H1 (cell line): ENCODE measurements around the gene F2RL2. TPM values are rescaled to one million over a fixed set of nuclear protein-coding genes. Genes with fewer than 3 reads are reported as not detected.

Experiments
- CTCF ChIA-PET: fragments of 300-600 bp; sonication (Branson Sonifier 250); formaldehyde crosslinking; loops from one replicate; lab custom pipeline; 2021; ENCODE audit not compliant: partially characterized antibody; lab: Charles Lee
- POLR2A ChIA-PET: fragments of 300-600 bp; sonication (Branson Sonifier 250); formaldehyde crosslinking; loops from one replicate; lab custom pipeline; 2021; ENCODE audit warnings: inconsistent platforms; ENCODE audit not compliant: partially characterized antibody; lab: Charles Lee
- DNase-seq, 2 experiments: peaks; one replicate each; pipeline versions ENCODE4 v3.0.0 to v3.0.0-alpha.2; 2010 to 2022; ENCODE audit warnings: low spot score in 2 of 2, low read depth in 1 of 2, mixed read lengths in 1 of 2
- FAIRE-seq: peaks from 2 replicates; lab custom pipeline; 2011; peaks lifted over from hg19 to GRCh38; lab: Jason Lieb, UNC
- H2AFZ ChIP-seq: 2 replicates; pipeline ENCODE4 v1.8.1; 2012; ENCODE audit warnings: low read length, inconsistent platforms
- H2AK5ac ChIP-seq: 2 replicates; pipeline ENCODE4 v1.6.1; 2013; ENCODE audit warnings: low read depth, low read length
- H2BK120ac ChIP-seq: replicated peaks from 2 replicates; pipeline ENCODE3; 2013; ENCODE audit warnings: low read depth, low read length, inconsistent platforms
- H2BK12ac ChIP-seq: 2 replicates; pipeline ENCODE4 v1.6.1; 2013; ENCODE audit warnings: low read depth, low read length
- H2BK15ac ChIP-seq: 2 replicates; pipeline ENCODE4 v1.6.1; 2013; ENCODE audit warnings: low read length
- H2BK20ac ChIP-seq: 2 replicates; pipeline ENCODE4 v1.6.1; 2013; ENCODE audit warnings: low read length
- H2BK5ac ChIP-seq: 2 replicates; pipeline ENCODE4 v1.6.1; 2013; ENCODE audit warnings: low read depth, low read length
- H3K14ac ChIP-seq: 2 replicates; pipeline ENCODE4 v1.6.1; 2013; ENCODE audit warnings: inconsistent platforms; ENCODE audit not compliant: insufficient read length
- H3K18ac ChIP-seq: 2 replicates; pipeline ENCODE4 v1.6.1; 2013; ENCODE audit warnings: low read length; ENCODE audit errors: extremely low read depth
- H3K23ac ChIP-seq: 2 replicates; pipeline ENCODE4 v1.6.1; 2013; ENCODE audit warnings: inconsistent platforms; ENCODE audit not compliant: insufficient read length
- H3K23me2 ChIP-seq: 2 replicates; pipeline ENCODE4 v1.6.1; 2013; ENCODE audit warnings: low read depth, low read length
- H3K27ac ChIP-seq: 2 replicates; pipeline ENCODE4 v1.6.1; 2011; ENCODE audit warnings: low read depth, low read length, inconsistent platforms
- H3K27me3 ChIP-seq, 4 experiments: replicated peaks in 1 of 4; 1 replicate in 1 of 4; 2 replicates in 3 of 4; pipeline versions ENCODE4 v1.6.1 to v1.8.1; 2011 to 2013; ENCODE audit warnings: low read length in 3 of 4, mild to moderate bottlenecking in 3 of 4, inconsistent platforms in 2 of 4, mixed read lengths in 2 of 4, moderate library complexity in 1 of 4; ENCODE audit not compliant: control insufficient read depth in 3 of 4, insufficient read depth in 3 of 4; ENCODE audit errors: extremely low read depth in 1 of 4
- H3K36me3 ChIP-seq, 4 experiments: 2 replicates each; pipeline versions ENCODE4 v1.6.1 to v1.8.1; 2011 to 2013; ENCODE audit warnings: mild to moderate bottlenecking in 4 of 4, low read length in 3 of 4, moderate library complexity in 2 of 4, control low read depth in 1 of 4, inconsistent platforms in 1 of 4; ENCODE audit not compliant: insufficient read depth in 4 of 4, control insufficient read depth in 2 of 4
- H3K4ac ChIP-seq: replicated peaks from 2 replicates; pipeline ENCODE3; 2013; ENCODE audit warnings: low read length, low read depth, mixed read lengths, inconsistent platforms; ENCODE audit not compliant: insufficient read length
- H3K4me1 ChIP-seq, 4 experiments: replicated peaks in 1 of 4; 1 replicate in 1 of 4; 2 replicates in 3 of 4; pipeline versions ENCODE4 v1.6.1 to v1.8.1; 2011 to 2013; ENCODE audit warnings: low read length in 3 of 4, inconsistent platforms in 2 of 4, mixed read lengths in 1 of 4; ENCODE audit not compliant: insufficient read depth in 4 of 4, control insufficient read depth in 3 of 4
- H3K4me2 ChIP-seq, 2 experiments: 2 replicates each; pipeline versions ENCODE4 v1.6.1 to v1.8.1; 2011 to 2013; ENCODE audit warnings: low read depth in 2 of 2, low read length in 2 of 2, control low read depth in 1 of 2, inconsistent platforms in 1 of 2, mild to moderate bottlenecking in 1 of 2; ENCODE audit not compliant: insufficient read depth in 1 of 2
- H3K4me3 ChIP-seq, 4 experiments: fragments of 200-600, 300-600 bp in 1 of 4; sonication (generic), shearing (Covaris generic), sonication (Bioruptor Twin) in 1 of 4; 2 replicates each; pipeline versions ENCODE4 v1.5.1 to v1.8.1; 2011 to 2016; ENCODE audit warnings: low read length in 4 of 4, low read depth in 3 of 4, control low read depth in 2 of 4, inconsistent platforms in 2 of 4, mild to moderate bottlenecking in 2 of 4, mixed read lengths in 1 of 4, moderate library complexity in 1 of 4; ENCODE audit not compliant: insufficient read depth in 2 of 4; ENCODE audit errors: extremely low read depth in 1 of 4
- H3K56ac ChIP-seq: replicated peaks from 2 replicates; pipeline ENCODE3; 2013; ENCODE audit warnings: low read depth, mild to moderate bottlenecking, mixed read lengths, low read length, inconsistent platforms; ENCODE audit not compliant: insufficient read length
- H3K79me1 ChIP-seq: 2 replicates; pipeline ENCODE4 v1.6.1; 2013; ENCODE audit warnings: low read depth, low read length, control low read depth
- H3K79me2 ChIP-seq, 2 experiments: 2 replicates each; pipeline versions ENCODE4 v1.6.1 to v1.8.1; 2012 to 2013; ENCODE audit warnings: low read length in 2 of 2, mild to moderate bottlenecking in 2 of 2, inconsistent platforms in 1 of 2; ENCODE audit not compliant: insufficient read depth in 2 of 2, control insufficient read depth in 1 of 2
- H3K9ac ChIP-seq, 4 experiments: replicated peaks in 1 of 4; 1 replicate in 1 of 4; 2 replicates in 3 of 4; pipeline versions ENCODE4 v1.6.1 to v1.8.1; 2011 to 2013; ENCODE audit warnings: low read depth in 3 of 4, low read length in 3 of 4, control low read depth in 2 of 4, mild to moderate bottlenecking in 2 of 4, moderate library complexity in 2 of 4, inconsistent platforms in 1 of 4; ENCODE audit errors: extremely low read depth in 1 of 4
- H3K9me3 ChIP-seq, 2 experiments: 2 replicates each; pipeline versions ENCODE4 v1.6.1 to v1.8.1; 2012 to 2013; ENCODE audit warnings: mild to moderate bottlenecking in 2 of 2, moderate library complexity in 2 of 2, control low read depth in 1 of 2, inconsistent platforms in 1 of 2, low read depth in 1 of 2, low read length in 1 of 2, mixed read lengths in 1 of 2; ENCODE audit not compliant: insufficient read depth in 2 of 2
- H4K20me1 ChIP-seq, 2 experiments: replicated peaks in 1 of 2; 2 replicates each; pipeline versions ENCODE3 to v1.8.1; 2011 to 2013; ENCODE audit warnings: inconsistent platforms in 2 of 2, low read length in 2 of 2, mild to moderate bottlenecking in 1 of 2; ENCODE audit not compliant: insufficient read depth in 2 of 2, control insufficient read depth in 1 of 2
- H4K5ac ChIP-seq: 2 replicates; pipeline ENCODE4 v1.6.1; 2013; ENCODE audit warnings: low read length, low read depth, mixed read lengths, inconsistent platforms; ENCODE audit not compliant: insufficient read length
- H4K8ac ChIP-seq: 2 replicates; pipeline ENCODE4 v1.8.0; 2013; ENCODE audit warnings: mild to moderate bottlenecking, moderate library complexity, low read length, inconsistent platforms; ENCODE audit not compliant: insufficient read depth; ENCODE audit errors: extremely low read depth
- H4K91ac ChIP-seq: replicated peaks from 2 replicates; pipeline ENCODE3; 2013; ENCODE audit warnings: low read length, mixed read lengths, inconsistent platforms; ENCODE audit not compliant: insufficient read length
- CBX5 ChIP-seq: fragments of 300-800, 300-1000 bp; sonication (generic); IDR thresholded peaks from 2 replicates; pipeline ENCODE4 v1.7.1; 2016; ENCODE audit warnings: antibody characterized with exemption, low read length, low read depth
- CEBPB ChIP-seq: IDR thresholded peaks from 2 replicates; pipeline ENCODE4 v1.6.1; 2012; ENCODE audit warnings: low read depth, low read length
- CHD2 ChIP-seq: IDR thresholded peaks from 2 replicates; pipeline ENCODE4 v1.6.1; 2012; ENCODE audit warnings: low read length, improper control_type of control experiment
- EZH2 ChIP-seq: fragments of 200-600 bp; sonication (generic); IDR thresholded peaks from 2 replicates; pipeline ENCODE4 v1.7.1; 2012; ENCODE audit warnings: low read depth, mild to moderate bottlenecking, moderate library complexity, low read length, inconsistent platforms; ENCODE audit not compliant: severe bottlenecking
- TAF1 ChIP-seq: IDR thresholded peaks from 2 replicates; pipeline ENCODE4 v1.6.1; 2011; ENCODE audit warnings: mild to moderate bottlenecking, low read depth, low read length
- YY1 ChIP-seq: IDR thresholded peaks from 2 replicates; pipeline ENCODE4 v1.6.1; 2011; ENCODE audit warnings: low read depth, mild to moderate bottlenecking, low read length
- WGBS, 2 experiments: shearing (Covaris generic) in 1 of 2; methylation state at CpG; one replicate each; pipeline versions ENCODE4 v1.1.6 to v1.1.7; 2013 to 2015; ENCODE audit warnings: low lambda C conversion rate in 2 of 2, mixed read lengths in 2 of 2, inconsistent platforms in 1 of 2, low coverage in 1 of 2, missing lambda C conversion rate in 1 of 2; ENCODE audit not compliant: insufficient replicate concordance in 2 of 2, insufficient coverage in 1 of 2, insufficient read length in 1 of 2; ENCODE audit errors: extremely low coverage in 1 of 2, missing lambda C conversion rate in 1 of 2; 5-methylcytosine and 5-hydroxymethylcytosine counted together
- polyA plus RNA-seq, 7 experiments: library from polyadenylated mRNA; depleted of rRNA in 3 of 7; stranded (reverse) in 5 of 7; unstranded in 2 of 7; fragments of >200 nt in 5 of 7; fragments of 200-250 nt in 2 of 7; gene quantifications; 1 replicate in 5 of 7; 2 replicates in 1 of 7; 4 replicates in 1 of 7; pipeline versions ENCODE4 v1.2.1 to v1.2.3, GENCODE V29; 2011 to 2013; ENCODE audit warnings: missing spikeins in 2 of 7, mixed read lengths in 2 of 7
- total RNA-seq: library from RNA; stranded (reverse); fragmentation: NEBNext Ultra II Directional; extraction: Animal tissue kit (Norgen Biotek cat#: 25700); gene quantifications from 2 replicates; pipeline ENCODE4 v1.2.1, GENCODE V29; 2021
- TF ChIP-seq, protein P1 (sequence below): IDR thresholded peaks from 2 replicates; pipeline ENCODE4 v1.6.1; 2012; ENCODE audit warnings: low read length, inconsistent platforms
- TF ChIP-seq, protein P2 (sequence below), 3 experiments: IDR thresholded peaks; 1 replicate in 2 of 3; 2 replicates in 1 of 3; pipeline versions ENCODE4 v1.5.1 to v1.6.1; 2011; ENCODE audit warnings: low read length in 3 of 3, mild to moderate bottlenecking in 3 of 3, inconsistent platforms in 2 of 3, low read depth in 1 of 3, moderate library complexity in 1 of 3; ENCODE audit not compliant: insufficient read depth in 1 of 3; ENCODE audit errors: control extremely low read depth in 1 of 3
- TF ChIP-seq, protein P3 (sequence below): IDR thresholded peaks from 2 replicates; pipeline ENCODE4 v1.6.1; 2011; ENCODE audit warnings: low read length, improper control_type of control experiment

Gene F2RL2
- total and polyA plus RNA-seq, 2 of the 8 experiments (the other 6 are each of a cell fraction or from before 2014, with no cell fraction given), result 0.03 to 0.07 TPM

DNA sequence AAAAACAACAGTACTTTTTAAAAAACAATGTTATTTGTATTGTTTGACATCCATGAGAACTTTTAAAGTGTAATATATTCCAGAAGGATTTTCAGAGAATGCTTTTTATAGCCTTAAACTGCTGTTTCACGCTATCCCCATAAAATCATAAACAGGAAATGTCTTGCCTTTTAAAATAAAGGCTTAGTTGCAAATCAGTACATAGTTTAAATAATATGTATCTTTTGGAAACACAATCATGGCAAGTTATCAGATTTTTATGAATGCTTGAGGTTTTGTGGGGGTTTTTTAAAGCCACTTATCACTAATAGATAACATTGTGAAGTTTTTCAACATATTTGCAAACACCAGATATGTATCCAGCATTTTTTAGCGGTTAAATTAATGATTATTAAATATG, 37.2 kb upstream of the F2RL2 start:
- Histone ChIP-seq H3K4ac (no peak overlapping the region), H3K14ac (no peak overlapping the region), H3K9ac (no peak overlapping the region), H2AK5ac (no peak overlapping the region), H2AFZ (no peak overlapping the region), H3K56ac (no peak overlapping the region), H3K27me3 (no peaks in the 10 kb centered on the region), H3K18ac (no peak overlapping the region), H3K79me1 (no peaks in the 10 kb centered on the region), H2BK5ac (no peak overlapping the region), H3K23ac (no peak overlapping the region), H4K20me1 (no peaks in the 10 kb centered on the region), H2BK15ac (no peak overlapping the region), H4K8ac (no peak overlapping the region), H3K9me3 (no peaks in the 10 kb centered on the region), H3K23me2 (no peaks in the 10 kb centered on the region), H3K4me2 (no peak overlapping the region), H3K79me2 (no peaks in the 10 kb centered on the region), H3K4me3 (no peak overlapping the region), H3K36me3 (peaks cover 0 to 5% (median 2%) of the 10 kb centered on the region in 4 experiments; a peak in 4 of 8 replicates), H3K27ac (no peak overlapping the region), H3K4me1 (no peaks in the 10 kb centered on the region), H2BK12ac (no peak overlapping the region), H2BK20ac (no peak overlapping the region), H4K91ac (no peak overlapping the region), H4K5ac (no peak overlapping the region), H2BK120ac (no peak overlapping the region)
- POLR2A ChIA-PET, result no interaction called here
- FAIRE-seq (no peak), DNase-seq (no peak)
- CTCF ChIA-PET, result interaction anchor here (0.7 to 1.0 kb wide), 2 partner anchors 10 to 58 kb away, joined by 3 read pairs; no protein-coding TSS in a partner anchor
- WGBS, 2 experiments, result 93% methylated on average over 2 of the region's 2 CpGs; no CpG with 5 or more reads in 1 of the 2 experiments
- TF ChIP-seq, protein P1, sequence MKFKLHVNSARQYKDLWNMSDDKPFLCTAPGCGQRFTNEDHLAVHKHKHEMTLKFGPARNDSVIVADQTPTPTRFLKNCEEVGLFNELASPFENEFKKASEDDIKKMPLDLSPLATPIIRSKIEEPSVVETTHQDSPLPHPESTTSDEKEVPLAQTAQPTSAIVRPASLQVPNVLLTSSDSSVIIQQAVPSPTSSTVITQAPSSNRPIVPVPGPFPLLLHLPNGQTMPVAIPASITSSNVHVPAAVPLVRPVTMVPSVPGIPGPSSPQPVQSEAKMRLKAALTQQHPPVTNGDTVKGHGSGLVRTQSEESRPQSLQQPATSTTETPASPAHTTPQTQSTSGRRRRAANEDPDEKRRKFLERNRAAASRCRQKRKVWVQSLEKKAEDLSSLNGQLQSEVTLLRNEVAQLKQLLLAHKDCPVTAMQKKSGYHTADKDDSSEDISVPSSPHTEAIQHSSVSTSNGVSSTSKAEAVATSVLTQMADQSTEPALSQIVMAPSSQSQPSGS, result no peak
- TF ChIP-seq CBX5 (no peak), CHD2 (no peak), CEBPB (no peak), TAF1 (no peak), EZH2 (no peak), YY1 (no peak)
- TF ChIP-seq, protein P2, sequence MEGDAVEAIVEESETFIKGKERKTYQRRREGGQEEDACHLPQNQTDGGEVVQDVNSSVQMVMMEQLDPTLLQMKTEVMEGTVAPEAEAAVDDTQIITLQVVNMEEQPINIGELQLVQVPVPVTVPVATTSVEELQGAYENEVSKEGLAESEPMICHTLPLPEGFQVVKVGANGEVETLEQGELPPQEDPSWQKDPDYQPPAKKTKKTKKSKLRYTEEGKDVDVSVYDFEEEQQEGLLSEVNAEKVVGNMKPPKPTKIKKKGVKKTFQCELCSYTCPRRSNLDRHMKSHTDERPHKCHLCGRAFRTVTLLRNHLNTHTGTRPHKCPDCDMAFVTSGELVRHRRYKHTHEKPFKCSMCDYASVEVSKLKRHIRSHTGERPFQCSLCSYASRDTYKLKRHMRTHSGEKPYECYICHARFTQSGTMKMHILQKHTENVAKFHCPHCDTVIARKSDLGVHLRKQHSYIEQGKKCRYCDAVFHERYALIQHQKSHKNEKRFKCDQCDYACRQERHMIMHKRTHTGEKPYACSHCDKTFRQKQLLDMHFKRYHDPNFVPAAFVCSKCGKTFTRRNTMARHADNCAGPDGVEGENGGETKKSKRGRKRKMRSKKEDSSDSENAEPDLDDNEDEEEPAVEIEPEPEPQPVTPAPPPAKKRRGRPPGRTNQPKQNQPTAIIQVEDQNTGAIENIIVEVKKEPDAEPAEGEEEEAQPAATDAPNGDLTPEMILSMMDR (IDR thresholded peaks at IDR 0.05; ENCODE audit: control extremely low read depth in 1 of 3, insufficient read depth in 1 of 3, low read depth in 1 of 3, low read length in 3 of 3), result no peak
- TF ChIP-seq, protein P3, sequence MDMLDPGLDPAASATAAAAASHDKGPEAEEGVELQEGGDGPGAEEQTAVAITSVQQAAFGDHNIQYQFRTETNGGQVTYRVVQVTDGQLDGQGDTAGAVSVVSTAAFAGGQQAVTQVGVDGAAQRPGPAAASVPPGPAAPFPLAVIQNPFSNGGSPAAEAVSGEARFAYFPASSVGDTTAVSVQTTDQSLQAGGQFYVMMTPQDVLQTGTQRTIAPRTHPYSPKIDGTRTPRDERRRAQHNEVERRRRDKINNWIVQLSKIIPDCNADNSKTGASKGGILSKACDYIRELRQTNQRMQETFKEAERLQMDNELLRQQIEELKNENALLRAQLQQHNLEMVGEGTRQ, result no peak
